GM12872 (cell line): ENCODE results near the gene GPNMB.

Source experiments
- TF ChIP-seq, protein P1 (sequence below): IDR thresholded peaks from 3 replicates; pipeline ENCODE4 v1.5.1; 2011; ENCODE audit warnings: low read depth, mild to moderate bottlenecking, low read length, moderate library complexity; ENCODE audit not compliant: insufficient read depth

The GPNMB gene

DNA sequence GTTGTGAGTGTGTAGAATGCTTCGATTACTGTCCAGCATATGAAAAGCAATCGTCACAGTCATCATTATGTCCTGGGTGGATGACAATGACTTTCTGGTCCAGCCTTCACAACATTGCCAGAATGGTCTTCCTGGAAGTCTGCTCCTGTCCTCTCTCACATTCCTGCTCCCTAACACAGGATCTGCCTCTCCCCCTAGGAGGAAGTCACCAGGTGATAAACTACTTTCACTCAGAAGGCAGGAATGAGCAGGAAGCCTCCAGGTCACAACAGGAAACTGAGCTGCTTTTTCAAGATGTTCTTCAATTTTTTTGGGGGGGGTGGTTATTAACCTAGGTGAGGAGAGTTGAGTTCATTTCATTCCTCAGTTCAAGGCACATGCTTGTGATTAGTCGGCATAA is 13.6 kb upstream of the GPNMB start:
- TF ChIP-seq, protein P1, sequence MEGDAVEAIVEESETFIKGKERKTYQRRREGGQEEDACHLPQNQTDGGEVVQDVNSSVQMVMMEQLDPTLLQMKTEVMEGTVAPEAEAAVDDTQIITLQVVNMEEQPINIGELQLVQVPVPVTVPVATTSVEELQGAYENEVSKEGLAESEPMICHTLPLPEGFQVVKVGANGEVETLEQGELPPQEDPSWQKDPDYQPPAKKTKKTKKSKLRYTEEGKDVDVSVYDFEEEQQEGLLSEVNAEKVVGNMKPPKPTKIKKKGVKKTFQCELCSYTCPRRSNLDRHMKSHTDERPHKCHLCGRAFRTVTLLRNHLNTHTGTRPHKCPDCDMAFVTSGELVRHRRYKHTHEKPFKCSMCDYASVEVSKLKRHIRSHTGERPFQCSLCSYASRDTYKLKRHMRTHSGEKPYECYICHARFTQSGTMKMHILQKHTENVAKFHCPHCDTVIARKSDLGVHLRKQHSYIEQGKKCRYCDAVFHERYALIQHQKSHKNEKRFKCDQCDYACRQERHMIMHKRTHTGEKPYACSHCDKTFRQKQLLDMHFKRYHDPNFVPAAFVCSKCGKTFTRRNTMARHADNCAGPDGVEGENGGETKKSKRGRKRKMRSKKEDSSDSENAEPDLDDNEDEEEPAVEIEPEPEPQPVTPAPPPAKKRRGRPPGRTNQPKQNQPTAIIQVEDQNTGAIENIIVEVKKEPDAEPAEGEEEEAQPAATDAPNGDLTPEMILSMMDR, result no peak

DNA sequence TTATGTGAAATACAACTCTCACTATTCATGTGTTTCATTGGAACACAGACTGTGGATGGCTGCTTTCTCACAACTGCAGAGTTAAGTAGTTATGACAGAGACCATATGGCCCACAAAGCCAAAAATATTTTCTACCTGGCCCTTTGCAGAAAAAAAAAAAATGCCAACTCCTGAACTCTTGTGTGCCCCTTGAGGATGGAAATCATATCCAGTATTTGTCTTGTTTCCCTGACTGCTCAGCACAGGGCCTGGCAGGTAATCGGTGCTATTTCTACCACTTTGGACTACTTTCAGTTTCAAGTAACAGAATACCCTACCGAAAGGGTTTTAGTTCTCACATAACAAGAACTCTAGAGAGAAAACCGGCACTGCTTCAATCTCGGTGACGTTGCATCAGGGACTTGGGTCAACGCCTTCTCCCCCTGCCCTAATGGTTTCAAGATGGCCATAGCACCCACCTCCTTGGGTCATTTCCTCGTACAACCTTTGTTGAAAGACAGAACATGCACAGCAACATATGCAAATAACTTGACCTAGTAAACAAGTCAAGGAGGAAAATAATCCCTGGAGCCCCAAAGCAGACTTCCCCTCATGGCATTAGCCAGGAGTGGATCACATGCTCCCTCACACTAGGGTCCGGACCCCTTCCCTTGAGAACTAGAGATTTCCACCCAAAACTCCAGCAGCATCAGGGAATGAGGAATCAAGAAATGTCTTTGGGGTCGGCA is 11.8 kb upstream of the GPNMB start:
- TF ChIP-seq, protein P1, result no peak

DNA sequence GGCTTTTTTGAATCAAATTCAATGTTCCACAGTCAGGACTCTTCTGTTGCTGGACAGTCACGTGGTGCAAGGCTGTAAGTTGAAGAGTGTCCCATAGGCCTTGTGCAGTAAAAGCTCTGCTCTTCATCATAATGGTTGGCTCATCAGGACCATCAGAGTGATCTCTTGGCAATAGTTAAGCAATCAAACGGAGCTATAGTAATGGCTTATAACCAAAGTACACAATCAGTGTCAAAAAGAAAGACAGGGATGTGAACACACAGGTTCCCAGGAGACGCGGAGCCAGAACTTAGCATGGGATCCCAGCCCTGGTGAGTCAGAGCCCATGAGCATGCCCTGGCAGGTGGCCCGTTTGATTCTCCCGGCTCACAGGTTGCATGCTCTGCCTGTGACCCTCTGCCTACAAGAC is 10.8 kb upstream of the GPNMB start:
- TF ChIP-seq, protein P1, result no peak

DNA sequence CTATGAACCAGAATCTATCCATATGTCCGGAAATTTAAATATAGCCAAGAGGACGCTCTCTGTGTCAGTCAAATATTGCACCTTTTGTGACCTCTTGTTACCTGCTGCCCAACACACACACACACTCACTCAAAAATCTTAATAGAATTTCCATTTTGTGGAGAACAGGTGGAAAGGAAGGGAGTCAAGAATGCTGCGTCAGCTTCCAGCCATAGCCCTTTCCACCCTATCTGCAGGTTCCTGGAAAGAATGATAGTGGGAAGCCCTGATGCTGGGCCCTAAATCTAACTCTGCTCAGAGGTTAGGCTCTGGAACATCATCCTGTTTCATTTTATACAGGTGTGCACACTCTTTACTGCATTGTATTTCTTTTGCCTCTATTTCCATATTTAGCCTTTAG is 9.6 kb upstream of the GPNMB start:
- TF ChIP-seq, protein P1, result no peak

DNA sequence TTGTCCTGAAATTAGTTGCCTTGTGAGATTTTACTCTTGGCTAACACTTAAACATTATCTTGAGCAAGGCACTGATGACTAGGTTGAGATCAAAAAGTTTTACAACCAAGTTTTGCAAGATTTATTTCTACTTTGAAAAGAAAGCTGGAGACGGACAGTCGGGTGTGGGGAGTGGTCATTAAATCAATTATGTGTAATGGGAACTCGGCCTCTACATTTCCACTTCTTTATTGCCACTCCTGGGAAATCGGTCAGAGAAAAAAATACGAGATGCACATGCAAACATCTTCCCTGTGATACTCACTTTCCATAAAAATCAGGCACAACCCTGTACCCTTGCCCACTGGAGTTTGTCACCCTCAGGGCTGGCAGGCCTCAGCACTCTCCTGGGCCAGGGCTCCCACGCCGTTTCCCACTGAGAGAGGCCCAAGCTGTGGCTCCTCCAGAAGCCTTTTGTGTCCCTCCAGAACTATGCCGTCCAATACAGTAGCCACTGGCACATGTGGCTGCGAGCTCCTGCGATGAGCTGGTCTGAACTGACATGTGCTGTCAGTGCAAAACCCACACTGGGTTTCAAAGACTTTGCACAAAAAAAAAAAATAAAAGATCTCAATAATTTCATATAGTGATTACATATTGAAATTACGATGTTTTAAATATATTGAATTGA is 7.5 kb upstream of the GPNMB start:
- TF ChIP-seq, protein P1, result no peak

DNA sequence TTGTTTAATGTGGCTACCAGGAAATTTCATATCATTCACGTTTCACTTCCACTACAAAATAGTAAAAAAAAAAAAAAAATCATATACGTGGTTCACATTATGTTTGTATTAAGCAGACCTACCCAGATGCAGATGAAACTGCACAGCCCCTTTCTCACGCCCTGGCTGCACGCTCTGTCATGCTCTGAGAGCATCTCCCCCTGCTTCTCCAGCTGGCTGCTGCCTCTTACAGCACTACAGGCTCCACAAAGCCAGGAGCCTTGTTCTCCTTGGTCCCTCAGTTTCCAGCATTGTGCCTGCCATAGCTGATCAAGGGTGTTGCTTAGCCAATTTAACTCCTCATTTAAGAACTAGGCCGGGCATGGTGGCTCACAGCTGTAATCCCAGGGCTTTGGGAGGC is 6.9 kb upstream of the GPNMB start:
- TF ChIP-seq, protein P1, result no peak

DNA sequence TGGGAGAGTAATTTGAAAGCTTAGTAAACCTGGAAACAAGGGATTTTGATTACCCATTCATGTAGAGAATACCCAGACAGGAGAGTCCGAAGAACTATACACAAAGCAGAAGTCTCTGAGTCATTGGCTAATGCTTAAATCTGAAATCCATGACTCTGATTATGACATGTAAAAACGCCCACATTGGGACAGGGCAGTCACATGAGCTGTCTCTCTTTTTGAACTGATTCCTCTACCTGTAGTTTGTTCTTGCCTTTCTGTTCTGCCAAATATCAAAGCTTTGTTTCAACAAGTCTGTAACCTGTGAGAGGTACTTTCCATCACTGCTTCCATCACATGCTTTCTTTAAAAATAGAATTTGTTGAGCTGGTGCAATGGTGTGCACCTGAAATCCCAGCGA is 4.3 kb upstream of the GPNMB start:
- TF ChIP-seq, protein P1, result no peak
